GM19238 (cell line): ENCODE results near the gene ASGR1.

Experiments
- DNase-seq: peaks from one replicate; pipeline ENCODE4 v3.0.0; 2011; ENCODE audit warnings: low spot score; ENCODE audit not compliant: insufficient read length

The ASGR1 gene

GRCh38 chr17:7124923-7125322, 54.2 kb downstream of the ASGR1 start:
- no peak for DNase-seq

DNA sequence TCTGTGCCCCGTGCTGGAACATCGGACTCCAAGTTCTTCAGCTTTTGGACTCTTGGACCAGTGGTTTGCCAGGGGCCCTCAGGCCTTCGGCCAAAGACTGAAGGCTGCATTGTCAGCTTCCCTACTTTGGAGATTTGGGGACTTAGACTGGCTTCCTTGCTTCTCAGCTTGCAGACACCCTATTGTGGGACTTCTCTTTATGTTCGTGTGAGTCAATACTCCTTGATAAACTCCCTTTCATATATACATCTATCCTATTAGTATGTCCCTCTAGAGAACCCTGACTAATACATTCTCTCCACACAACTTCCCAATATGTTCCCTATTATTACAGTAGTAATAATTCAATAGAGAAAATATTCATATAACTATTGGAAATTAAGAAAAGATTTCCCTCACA, 55.3 kb downstream of the ASGR1 start:
- no peak for DNase-seq
